Activated CD4-positive, alpha-beta T cell treated with anti-CD3 and anti-CD28 coated beads, Interleukin-2, amount 50 U/mL, for 48 hours (primary cell): ENCODE data around the gene PRDM8.
A peak's percentile ranks its signal among the peaks of the same experiment; 100 is the strongest.

ENCODE experiments used
- DNase-seq, 2 experiments: peaks; one replicate each; pipeline ENCODE4 v3.0.0-alpha.2; 2020

The PRDM8 gene

DNA sequence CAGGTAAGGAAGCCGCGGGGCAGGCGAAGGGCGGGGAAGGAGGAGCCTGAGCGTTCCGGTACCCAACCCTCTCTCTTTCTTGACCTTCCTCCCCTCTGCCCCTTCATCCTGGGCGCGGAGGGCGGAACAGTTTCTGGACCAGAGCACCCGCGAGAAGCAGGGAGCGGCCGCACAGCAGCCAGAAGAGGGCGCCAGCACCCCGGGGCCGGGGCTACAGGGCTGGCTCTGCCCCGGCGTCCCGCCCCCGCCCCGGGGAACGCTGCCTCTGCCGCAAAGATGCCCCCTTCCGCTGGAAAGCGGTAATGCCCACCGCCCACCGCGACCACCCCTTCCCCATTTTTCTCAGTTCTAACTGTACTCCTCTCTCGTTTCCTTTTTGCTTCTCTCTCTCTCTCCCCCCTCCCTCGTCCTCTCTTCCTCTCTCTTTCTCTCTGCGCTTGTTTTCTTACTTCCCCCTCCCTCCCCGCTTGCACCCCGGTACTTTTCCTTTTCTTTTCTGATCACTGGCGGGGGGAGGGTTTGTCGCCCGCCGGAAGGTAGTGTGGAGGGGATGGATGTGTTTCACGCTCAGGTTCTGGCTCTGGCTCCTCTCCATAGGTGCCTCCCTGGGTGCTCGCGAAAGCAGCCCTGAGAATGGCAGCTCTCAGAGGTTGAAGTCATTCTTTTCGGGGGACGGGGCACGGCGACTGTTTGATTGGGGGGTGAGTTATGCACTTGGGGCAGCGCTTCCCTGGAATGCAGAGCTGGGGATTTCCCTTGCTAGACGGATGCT lies 13.1 kb upstream of the PRDM8 start:
- peak; percentile 95 for DNase-seq

DNA sequence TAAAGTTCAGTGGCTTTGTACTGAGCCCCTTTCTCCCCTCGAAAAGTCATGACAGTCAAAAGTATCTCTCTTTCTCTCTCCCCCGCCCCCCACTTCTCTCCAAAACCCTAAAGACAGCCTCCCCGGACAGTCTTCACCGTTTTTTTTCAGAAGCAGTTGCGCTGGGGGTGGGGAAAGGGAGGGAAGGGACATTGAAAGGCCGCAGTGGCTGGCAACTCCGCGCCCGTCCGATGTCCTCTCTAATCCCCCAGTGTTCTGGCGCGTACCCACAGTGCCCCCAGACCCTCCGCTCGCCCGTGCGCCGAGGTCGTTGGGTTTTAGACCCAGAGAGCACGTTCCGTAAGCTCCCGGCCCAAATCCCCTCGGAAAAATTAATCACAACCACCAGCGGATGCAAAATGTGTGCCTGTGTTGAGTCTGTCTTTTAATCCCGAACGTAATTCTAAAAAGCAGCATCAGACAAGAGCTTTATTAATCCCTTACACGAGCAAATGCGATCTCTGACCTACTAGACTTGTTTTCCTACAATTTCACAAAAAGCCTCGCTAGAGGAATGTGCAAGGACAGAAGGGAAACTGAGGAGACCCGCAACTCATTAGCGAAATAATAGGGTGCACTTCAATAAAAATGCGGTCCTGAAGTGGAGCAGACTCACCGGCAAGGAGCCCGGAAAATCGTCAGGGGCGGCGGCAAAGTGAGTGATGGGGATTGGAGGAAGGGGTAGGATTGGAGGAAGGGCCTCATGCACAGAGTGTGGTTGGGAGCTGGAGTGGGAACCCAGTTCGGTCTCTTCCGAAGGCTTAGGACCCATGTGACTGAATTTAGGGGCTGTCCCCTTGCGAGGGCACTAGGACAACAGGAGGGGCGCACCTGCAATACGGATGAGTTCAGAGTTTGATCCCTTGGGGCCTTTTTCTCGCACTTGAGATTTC lies 12.2 kb upstream of the PRDM8 start:
- DNase-seq, result peak in 1 of 2 experiments; percentile 27

DNA sequence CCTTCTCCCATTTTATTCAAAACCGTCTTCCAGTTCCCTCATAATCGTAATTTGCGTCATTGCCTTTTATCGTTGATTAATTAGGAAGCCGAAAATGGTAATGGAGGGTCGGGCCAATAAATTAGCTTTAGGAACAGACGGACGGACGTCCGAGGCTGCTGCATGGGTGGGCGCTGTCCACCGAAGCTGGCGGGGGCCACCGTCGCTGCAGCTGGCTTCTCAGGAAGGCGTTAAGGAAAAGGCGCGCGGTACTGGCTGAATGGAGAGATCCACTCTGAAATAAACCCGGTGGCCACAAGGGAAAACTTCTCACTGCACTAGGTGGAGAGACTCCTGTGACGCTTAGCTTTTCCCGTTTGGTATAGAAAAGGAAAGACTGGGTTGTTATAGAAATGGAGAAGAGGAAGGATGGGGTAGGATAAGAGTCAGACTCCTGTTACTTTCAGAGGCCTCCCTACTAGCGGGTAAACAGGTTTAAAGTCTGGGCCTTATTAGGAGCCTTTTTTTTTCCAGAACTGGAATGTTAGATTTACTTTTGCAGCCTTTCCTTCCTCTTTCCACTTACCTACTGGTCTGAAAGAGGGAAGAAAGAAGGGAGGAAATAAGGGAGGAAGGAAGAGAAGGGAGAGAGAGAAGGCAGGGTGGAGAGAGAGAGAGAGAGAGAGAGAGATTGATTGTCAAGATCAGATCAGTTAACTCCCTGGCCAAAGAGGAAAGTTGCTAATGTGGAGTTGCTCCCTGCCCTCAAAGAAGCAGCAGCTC lies 11.3 kb upstream of the PRDM8 start:
- DNase-seq, result no peak

DNA sequence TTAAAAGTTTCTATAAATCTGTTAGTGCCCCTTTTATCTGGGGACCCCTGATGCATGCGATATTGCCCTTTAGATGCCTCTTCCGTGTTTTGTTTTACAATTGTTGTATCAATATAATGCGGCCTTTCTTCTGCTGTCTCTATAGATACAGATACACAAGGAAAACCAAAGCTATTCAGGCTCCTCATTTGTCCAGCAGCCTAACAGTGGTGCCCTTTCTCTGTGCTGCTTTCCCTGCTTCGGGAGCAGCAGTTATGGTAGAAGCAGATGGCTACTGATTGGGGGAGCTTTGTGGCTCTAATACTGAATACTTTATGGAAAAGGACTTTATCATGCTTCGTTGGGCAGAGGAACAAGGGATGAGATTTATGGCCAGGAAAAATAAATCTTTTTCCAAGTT lies 10.6 kb upstream of the PRDM8 start:
- no peak for DNase-seq

GRCh38 chr4:80187677-80188076 lies 9.6 kb upstream of the PRDM8 start:
- DNase-seq, result no peak

DNA sequence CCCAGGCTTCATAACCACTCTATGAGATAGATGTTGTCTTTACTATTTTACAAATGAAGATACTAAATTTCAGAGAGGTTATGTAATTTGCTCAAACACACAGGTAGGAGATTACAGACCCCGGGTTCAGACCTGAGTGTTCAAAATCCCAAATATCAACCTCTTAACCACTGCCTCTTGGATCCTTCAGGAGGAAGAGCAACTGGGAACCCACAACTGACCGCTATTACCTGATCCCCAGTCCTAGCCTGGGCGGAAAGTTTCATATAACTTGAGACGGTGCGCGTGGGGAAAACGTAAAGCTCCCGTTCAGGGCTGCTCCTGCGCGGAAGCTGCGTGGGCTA lies 8.9 kb upstream of the PRDM8 start:
- no peak for DNase-seq

DNA sequence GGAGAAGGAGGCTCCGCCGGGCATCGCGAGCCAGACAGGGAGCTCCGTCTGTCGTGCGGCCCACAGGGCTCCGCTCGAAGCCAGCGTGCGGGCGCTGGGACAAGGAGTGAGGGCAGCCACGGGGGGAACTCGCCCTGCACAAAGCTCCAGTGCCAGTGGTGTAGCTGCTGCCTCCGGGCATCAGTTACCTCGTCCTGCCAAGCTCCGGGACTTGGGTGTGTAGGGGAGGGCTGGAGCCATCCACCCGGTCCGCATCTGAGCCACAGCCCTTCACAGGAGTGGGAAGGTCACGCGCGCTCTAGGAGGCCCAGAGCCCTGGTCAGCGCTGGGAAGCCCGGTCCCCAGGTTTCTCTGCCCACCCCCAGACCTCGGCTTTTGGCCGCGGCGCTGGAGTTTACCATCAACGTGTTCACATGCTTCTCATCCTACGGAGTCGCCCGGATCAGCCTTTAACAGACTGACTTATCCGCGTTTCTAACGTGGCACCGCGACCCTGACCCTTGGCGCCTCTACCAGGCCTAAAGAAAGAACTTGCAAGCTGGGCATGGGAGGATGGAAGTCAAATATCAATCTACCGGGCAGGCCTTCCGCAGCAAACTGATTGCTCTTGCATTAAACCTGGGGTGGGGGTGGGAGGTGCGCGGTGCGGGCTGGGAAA lies 8.4 kb upstream of the PRDM8 start:
- no peak for DNase-seq

- no peak for DNase-seq
Observed at GRCh38 chr4:80189581-80189955, 7.7 kb upstream of the PRDM8 start.

- no peak for DNase-seq
Observed at GRCh38 chr4:80189956-80190677, 7.2 kb upstream of the PRDM8 start.

GRCh38 chr4:80192252-80192866 lies 4.9 kb upstream of the PRDM8 start:
- DNase-seq, result no peak

- no peak for DNase-seq
Observed at GRCh38 chr4:80192937-80193336, 4.4 kb upstream of the PRDM8 start.

- DNase-seq, result no peak
Observed at GRCh38 chr4:80195441-80196140, 1.7 kb upstream of the PRDM8 start.

DNA sequence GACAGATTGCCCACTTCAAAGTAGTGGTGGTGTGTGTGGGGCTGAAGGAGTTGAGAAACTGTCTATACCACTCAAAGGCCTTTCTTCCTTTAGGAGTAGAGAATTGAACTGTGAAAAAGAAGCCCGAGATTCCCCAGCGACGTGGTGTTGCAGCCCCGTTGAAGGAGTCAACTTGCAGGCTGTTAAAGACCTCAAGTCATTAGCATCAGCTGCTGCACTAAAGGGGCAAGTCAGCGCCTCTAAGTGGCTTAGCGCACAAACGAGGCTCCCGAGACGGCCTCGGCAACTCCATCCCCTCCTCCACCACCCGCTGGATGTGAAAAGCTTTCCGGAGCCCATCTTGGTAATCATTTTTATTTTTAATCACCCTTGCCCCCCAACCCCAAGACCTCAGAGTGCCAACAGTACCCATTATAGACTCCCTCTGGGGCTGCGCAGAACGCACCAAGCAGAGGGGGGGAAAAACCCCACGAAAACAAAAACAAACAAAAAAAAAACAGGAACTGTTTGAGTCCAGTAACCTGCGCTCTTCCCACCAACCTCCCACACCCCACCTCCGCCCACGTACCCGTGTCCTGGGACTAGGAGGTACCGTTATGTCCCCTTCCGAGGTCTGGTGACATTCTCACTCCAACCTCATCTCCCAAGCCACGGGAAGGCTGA lies 913 bp upstream of the PRDM8 start:
- DNase-seq, result no peak

DNA sequence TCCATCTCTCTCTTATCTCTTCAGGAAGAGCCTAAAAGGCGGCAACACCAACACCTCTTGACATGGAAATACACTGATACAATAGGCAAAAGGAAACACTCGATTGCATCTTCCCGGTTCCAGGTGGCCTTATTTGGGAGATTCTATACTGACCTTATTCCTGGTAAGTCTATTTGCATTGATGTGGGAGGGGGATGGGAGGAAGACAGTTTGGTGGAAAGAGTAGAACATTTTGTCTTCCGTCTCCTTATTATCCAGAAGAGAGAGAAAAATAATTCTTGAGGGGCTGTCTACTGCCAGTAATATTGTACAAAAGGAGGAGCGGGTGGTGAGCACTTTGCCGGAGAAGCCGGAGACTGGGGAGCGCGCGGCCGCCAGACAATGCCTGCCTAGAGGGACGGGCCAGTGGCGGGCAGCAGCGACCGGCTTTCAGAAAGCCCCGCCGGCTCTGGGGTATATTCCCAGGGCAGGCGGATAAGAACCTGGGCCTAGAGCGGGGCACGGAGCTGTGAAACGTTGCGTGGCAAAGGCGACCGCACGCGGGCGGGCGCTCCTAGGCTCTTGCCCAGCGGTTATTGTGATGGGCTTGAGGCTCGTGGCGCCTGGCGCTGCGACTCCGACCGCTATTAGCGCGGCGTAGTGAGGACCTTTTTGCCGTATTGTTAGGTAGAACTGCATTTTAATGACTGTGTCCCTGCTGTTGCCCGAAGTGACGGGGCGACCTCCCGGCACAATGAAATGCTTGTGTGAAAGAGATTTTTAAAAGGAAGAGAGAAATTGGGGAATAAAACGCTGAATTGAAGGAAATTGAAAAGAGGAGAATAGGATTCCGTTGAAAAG lies 518 bp downstream of the PRDM8 start:
- DNase-seq, result peak in 1 of 2 experiments; percentile 14

GRCh38 chr4:80198441-80198837 lies 1.1 kb downstream of the PRDM8 start:
- no peak for DNase-seq

GRCh38 chr4:80199004-80199560 lies 1.8 kb downstream of the PRDM8 start:
- no peak for DNase-seq

- DNase-seq, result no peak
Observed at GRCh38 chr4:80199947-80200346, 2.6 kb downstream of the PRDM8 start.

- peak; percentile 61 to 69 for DNase-seq
Observed at GRCh38 chr4:80201252-80202151, 4.2 kb downstream of the PRDM8 start.
